Activated B cell treated with CpG ODN at 0.5 μM for 24 hours (primary cell): ENCODE results near the gene PI4K2A. TPM values are rescaled to one million over a fixed set of nuclear protein-coding genes. Genes with fewer than 3 reads are reported as not detected.
A peak's percentile ranks its signal among the peaks of the same experiment; 100 is the strongest.
"Not testable (repeated sequence)": the region's sequence is repeated elsewhere in the genome, so short reads cannot be mapped to it uniquely, and the experiment has no call there.

Experiments used
- ATAC-seq: fragments of 200-7000 bp; cut with Tn5 transposase; one replicate; pipeline ENCODE4 v1.10.0; 2021; ENCODE audit warnings: low read depth, mild to moderate bottlenecking, moderate library complexity
- CTCF ChIA-PET: fragments of 350-600 bp; sonication (Branson Sonifier 250); formaldehyde crosslinking; loops from one replicate; lab custom pipeline; 2021; ENCODE audit warnings: antibody characterized with exemption; lab: Charles Lee
- POLR2A ChIA-PET: fragments of 350-600 bp; sonication (Branson Sonifier 250); formaldehyde crosslinking; loops from one replicate; lab custom pipeline; 2021; ENCODE audit warnings: antibody characterized with exemption; lab: Charles Lee
- DNase-seq: peaks from one replicate; pipeline ENCODE4 v3.0.0; 2022
- H3K27ac Mint-ChIP-seq: one replicate; pipeline ENCODE4 v1.8.0; 2020; ENCODE audit warnings: mixed read lengths
- H3K27me3 Mint-ChIP-seq: one replicate; pipeline ENCODE4 v1.8.0; 2021; ENCODE audit warnings: mixed read lengths
- H3K36me3 Mint-ChIP-seq: one replicate; pipeline ENCODE4 v1.8.0; 2021; ENCODE audit warnings: low read depth, mixed read lengths
- H3K4me1 Mint-ChIP-seq: one replicate; pipeline ENCODE4 v1.8.0; 2021; ENCODE audit warnings: mixed read lengths
- H3K4me3 Mint-ChIP-seq: one replicate; pipeline ENCODE4 v1.8.0; 2020; ENCODE audit warnings: mild to moderate bottlenecking, mixed read lengths
- H3K9me3 Mint-ChIP-seq: one replicate; pipeline ENCODE4 v1.8.0; 2020; ENCODE audit warnings: mixed read lengths
- CTCF ChIP-seq: fragments of 200-600 bp; IDR thresholded peaks from one replicate; pipeline ENCODE4 v1.8.0; 2022; ENCODE audit warnings: antibody characterized with exemption, mild to moderate bottlenecking
- intact Hi-C: fragments of 100-400 bp; cut with micrococcal nuclease; formaldehyde crosslinking; loops from one replicate; pipeline ENCODE4 v1.15.1; 2024
- total RNA-seq: library from RNA; stranded (reverse); gene quantifications from 2 replicates; pipeline ENCODE4 v1.2.3, GENCODE V29; 2022

The PI4K2A gene
- total RNA-seq, 1 donor from 2014 or later, result 15.0 TPM

- H3K27me3 Mint-ChIP-seq, result no peaks in the 10 kb centered on the region
- no peaks in the 10 kb centered on the region for H3K9me3 Mint-ChIP-seq
- no peak overlapping the region for H3K4me3 Mint-ChIP-seq
- peaks cover 5% of the 10 kb centered on the region for H3K36me3 Mint-ChIP-seq
- no peak overlapping the region for H3K27ac Mint-ChIP-seq
- ChIA-PET POLR2A (no interaction called here), CTCF (interaction anchor here (0.6 kb wide), 1 partner anchor 23 kb away, joined by 3 read pairs; no protein-coding TSS in a partner anchor)
- TF ChIP-seq CTCF, result no peak
- peaks cover 16% of the 10 kb centered on the region for H3K4me1 Mint-ChIP-seq
- DNase-seq (no peak), ATAC-seq (no peak)
- intact Hi-C loops, result loop anchor here (5.0 kb wide), 1 partner anchor 184 kb away; the partner anchor contains the start of genes EXOSC1 and ZDHHC16
Measured at GRCh38 chr10:97631098-97631497, 9.4 kb upstream of the PI4K2A start.

GRCh38 chr10:97632949-97633884 lies 7.3 kb upstream of the PI4K2A start, which contains the start of gene MORN4:
Gene MORN4, minus strand, starts transcription at chr10:97633500. Its CDS starts 13,847 bp downstream, at chr10:97619653.
- intact Hi-C loops, result loop anchor here (1.0 to 5.0 kb wide), 6 partner anchors 54 to 814 kb away; partner anchors contain the start of genes AVPI1, EXOSC1, HPS1 and MMS19
- ChIA-PET CTCF (no interaction called here), POLR2A (interaction anchor here (1.1 kb wide), 1 partner anchor 8 kb away, joined by 3 read pairs; no protein-coding TSS in a partner anchor)
- Mint-ChIP-seq H3K9me3 (no peaks in the 10 kb centered on the region), H3K36me3 (peaks cover 5% of the 10 kb centered on the region), H3K4me3 (peak within 1 kb of the TSS; percentile 100), H3K27ac (peak within 1 kb of the TSS; percentile 83), H3K27me3 (no peaks in the 10 kb centered on the region), H3K4me1 (peaks cover 16% of the 10 kb centered on the region)
- DNase-seq (peak; percentile 84), ATAC-seq (peak; percentile 99)
- no peak for TF ChIP-seq CTCF

- CTCF ChIA-PET, result no interaction called here
- peaks cover 5% of the 10 kb centered on the region for H3K36me3 Mint-ChIP-seq
- POLR2A ChIA-PET, result no interaction called here
- no peaks in the 10 kb centered on the region for H3K9me3 Mint-ChIP-seq
- H3K27me3 Mint-ChIP-seq, result no peaks in the 10 kb centered on the region
- no peak overlapping the region for H3K27ac Mint-ChIP-seq
- H3K4me1 Mint-ChIP-seq, result peaks cover 16% of the 10 kb centered on the region
- DNase-seq, result no peak
- ATAC-seq, result no peak
- intact Hi-C loops, result loop anchor here (1.0 to 5.0 kb wide), 6 partner anchors 53 to 813 kb away; partner anchors contain the start of genes AVPI1, EXOSC1, HPS1 and MMS19
- no peak for TF ChIP-seq CTCF
- H3K4me3 Mint-ChIP-seq, result peak overlapping the region; percentile 100
Measured at GRCh38 chr10:97633921-97634320, 6.5 kb upstream of the PI4K2A start.

GRCh38 chr10:97635577-97635976 lies 4.9 kb upstream of the PI4K2A start:
- intact Hi-C loops, result no loop called here

GRCh38 chr10:97639090-97639489 lies 1.4 kb upstream of the PI4K2A start:
- ATAC-seq, H3K27me3 Mint-ChIP-seq, DNase-seq, H3K9me3 Mint-ChIP-seq, H3K27ac Mint-ChIP-seq, H3K4me3 Mint-ChIP-seq, CTCF ChIA-PET, intact Hi-C loops: not testable (repeated sequence)
- peaks cover 18% of the 10 kb centered on the region for H3K36me3 Mint-ChIP-seq
- H3K4me1 Mint-ChIP-seq, result peaks cover 23% of the 10 kb centered on the region
- POLR2A ChIA-PET, result interaction anchor here (0.6 kb wide), 1 partner anchor 244 kb away, joined by 3 read pairs; no protein-coding TSS in a partner anchor

More at GRCh38 chr10:97635577-97635976, 4.9 kb upstream of the PI4K2A start:
- ChIA-PET POLR2A (no interaction called here), CTCF (no interaction called here)
- DNase-seq (no peak), ATAC-seq (no peak)
- Mint-ChIP-seq H3K9me3 (no peaks in the 10 kb centered on the region), H3K27ac (no peak overlapping the region), H3K4me3 (no peak overlapping the region), H3K27me3 (no peaks in the 10 kb centered on the region), H3K36me3 (peaks cover 10% of the 10 kb centered on the region), H3K4me1 (peaks cover 21% of the 10 kb centered on the region)
- no peak for TF ChIP-seq CTCF
